ENCODE data around the gene ESYT3.
"Not testable (repeated sequence)": the region's sequence is repeated elsewhere in the genome, so short reads cannot be mapped to it uniquely, and the experiment has no call there.

Gene ESYT3

DNA sequence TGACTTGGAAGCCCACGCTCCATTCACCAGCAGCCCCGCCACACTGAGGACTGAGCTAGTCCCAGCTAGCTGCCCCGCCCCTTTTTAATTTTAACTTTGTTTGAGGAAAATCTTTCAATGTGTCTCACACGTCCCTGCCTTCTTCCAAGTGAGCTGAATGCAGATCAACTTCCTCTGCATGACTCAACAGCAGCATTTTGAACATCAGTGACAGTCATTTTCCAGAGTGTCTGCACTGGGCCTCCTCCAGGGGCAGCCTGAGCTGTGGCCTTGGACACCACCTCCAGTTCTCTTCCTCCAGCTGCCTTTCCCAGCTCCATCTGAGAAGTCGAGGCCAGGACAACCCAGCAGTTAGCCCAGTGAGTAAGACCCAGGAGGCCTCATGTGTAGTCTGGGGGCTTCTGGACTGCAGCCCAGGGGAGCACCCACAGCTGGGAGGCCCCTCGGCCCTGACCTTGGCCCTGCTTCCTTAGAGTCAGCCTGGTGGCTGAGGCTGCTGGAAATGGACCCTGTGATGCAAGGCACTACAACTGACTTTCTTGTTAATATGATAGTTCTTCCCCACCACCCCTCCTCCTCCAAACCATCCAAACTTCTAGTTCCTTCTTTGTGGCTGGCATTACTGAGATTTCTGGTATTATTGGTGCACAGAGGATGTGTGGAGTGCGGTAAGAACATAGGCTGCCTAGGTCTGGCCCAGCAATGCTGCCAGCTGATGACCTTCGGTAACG lies 21.4 kb upstream of the ESYT3 start:
- no peak for DNase-seq

- not testable (repeated sequence) for DNase-seq
Observed at GRCh38 chr3:138416236-138416635, 18.2 kb upstream of the ESYT3 start.

GRCh38 chr3:138417559-138417982 lies 16.8 kb upstream of the ESYT3 start:
- DNase-seq: peak; percentile 90

DNA sequence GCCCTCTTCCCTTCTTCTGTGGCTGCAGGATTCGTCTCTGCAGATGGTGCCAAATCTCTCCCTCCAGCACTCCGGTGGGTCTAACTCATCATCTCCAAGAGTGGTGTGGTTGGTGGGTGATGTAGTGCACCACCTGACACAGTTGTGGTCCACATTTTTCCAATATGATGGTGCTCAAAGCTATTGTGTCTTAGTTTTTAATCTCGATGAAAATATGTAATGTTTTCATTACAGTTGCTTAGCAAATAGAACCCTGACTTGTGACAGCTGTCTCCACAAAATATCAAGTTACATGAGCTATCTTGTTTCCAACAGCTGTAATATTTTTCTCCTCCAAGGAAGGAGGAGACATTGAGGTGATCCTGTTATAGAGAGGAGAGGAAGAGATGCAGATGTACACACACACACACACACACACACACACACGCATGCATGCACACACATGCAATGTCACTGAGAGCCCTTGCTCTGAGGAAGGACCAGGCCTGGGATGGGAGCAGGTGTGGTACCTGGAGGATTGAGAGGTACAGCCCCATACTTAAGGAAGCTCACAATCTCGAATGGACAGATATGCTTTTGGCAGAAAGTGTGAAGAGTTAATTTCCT lies 15.7 kb upstream of the ESYT3 start:
- no peak for DNase-seq

- no peak for DNase-seq
Observed at GRCh38 chr3:138423316-138423715, 11.1 kb upstream of the ESYT3 start.

DNA sequence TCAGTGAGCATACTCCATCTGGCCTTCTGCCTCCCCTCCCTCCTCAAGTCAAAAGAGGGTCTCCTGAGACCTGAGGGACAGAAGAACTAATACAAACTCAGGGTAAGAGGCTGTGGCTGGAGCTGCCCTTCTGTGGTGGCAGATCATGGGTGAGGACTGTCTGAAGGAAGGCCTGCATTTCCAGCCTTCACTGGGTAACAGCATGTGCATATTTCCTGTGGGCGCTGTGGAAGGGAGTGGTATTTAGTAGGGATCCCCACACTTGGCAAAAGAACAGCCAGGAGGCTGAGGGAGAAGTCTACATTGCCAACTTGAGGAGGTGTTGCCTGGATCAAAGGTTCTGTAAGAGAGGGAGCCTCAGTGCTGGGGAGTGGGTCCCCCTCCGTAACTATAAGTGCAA lies 10.1 kb upstream of the ESYT3 start:
- no peak for DNase-seq

- DNase-seq: peak; percentile 4
Observed at GRCh38 chr3:138426211-138426610, 8.2 kb upstream of the ESYT3 start.

GRCh38 chr3:138426754-138427153 lies 7.7 kb upstream of the ESYT3 start:
- not testable (repeated sequence) for DNase-seq

DNA sequence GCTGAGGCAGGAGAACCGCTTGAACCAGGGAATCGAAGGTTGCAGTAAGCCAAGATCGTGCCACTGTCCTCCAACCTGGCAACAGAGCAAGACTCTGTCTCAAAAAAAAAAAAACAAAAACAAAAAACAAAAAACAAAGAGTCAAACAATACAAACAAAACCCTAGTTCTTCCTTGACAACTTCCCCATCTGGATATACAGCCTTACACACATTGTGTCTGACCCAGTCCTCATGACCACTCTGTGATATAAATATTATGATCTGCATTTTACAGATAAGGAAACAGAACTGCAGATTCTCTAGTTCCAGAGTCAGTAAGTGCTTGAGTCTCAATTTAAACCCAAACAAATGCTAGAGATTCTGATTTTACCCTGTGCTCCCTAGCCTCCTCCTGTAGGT lies 4.8 kb upstream of the ESYT3 start:
- no peak for DNase-seq

DNA sequence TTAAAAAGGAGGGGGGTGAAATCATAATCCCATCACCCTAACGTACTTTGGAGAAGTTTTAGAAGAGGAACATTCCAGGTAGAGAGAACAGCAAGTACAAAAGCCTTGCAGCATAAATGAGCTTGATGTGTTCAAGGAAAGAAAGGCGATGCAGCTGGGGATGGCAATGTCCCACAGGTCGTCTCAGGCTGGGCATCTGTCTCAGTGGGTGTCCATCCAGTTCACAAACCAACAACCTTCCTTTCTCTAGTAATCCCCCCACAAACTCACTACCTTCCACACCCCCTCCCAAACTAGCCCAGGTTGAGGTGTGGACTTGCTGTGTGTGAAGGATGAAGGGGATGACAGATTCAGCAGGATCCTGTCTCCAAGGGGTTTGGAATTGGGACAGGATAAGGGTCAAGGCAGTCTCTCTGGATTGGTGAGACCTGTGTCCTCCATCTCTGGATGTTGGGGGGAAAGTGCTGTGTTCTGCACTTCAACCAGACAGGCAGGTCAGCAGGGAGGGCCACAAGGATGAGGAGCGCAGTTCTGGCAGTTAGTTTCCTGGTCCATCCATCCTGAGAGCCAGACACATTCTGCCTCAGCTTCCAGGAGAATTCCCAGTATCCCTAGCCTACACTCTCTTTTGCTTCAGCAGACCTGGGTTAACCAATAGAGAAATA lies 1.7 kb upstream of the ESYT3 start:
- DNase-seq: no peak

- no peak for DNase-seq
Observed at GRCh38 chr3:138433892-138434275, 532 bp upstream of the ESYT3 start.

DNA sequence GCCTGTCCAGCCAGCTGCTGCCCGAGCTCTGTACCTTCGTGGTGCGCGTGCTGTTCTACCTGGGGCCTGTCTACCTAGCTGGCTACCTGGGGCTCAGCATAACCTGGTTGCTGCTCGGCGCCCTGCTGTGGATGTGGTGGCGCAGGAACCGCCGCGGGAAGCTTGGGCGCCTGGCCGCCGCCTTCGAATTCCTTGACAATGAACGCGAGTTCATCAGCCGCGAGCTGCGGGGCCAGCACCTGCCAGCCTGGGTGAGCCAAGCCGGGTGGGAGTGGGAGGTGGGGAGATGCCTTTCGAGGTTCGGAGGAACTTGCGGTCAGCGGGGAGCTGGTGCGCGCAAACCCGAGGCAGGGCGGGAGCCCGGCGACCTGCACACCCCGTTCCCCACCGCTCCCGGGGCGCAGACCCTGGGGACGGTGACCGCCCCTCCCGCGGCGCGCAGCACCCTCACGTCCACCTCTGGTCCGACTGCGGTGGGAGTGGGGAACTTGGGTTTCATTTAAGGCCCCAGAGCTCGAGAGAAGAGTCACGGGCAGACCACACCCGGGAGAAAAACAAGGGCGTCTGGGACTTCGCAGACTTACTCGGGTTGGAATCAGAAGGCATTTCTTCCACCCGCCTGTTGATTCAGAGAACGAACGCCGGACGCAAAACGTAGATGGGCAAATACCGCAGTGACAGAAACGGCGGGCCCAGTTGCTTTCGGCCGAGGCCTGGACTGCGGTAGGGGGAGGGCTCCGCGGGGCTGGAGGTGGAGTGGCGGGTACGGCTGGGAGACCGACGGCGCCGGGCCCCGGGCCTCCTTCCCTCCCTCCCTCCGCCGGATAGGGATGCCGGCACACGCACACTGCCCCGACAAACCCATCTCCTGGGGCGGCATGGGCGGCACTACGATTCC lies 708 bp downstream of the ESYT3 start:
- DNase-seq: peak; percentile 57

- peak; percentile 27 for DNase-seq
Observed at GRCh38 chr3:138435840-138436239, 1.4 kb downstream of the ESYT3 start.

DNA sequence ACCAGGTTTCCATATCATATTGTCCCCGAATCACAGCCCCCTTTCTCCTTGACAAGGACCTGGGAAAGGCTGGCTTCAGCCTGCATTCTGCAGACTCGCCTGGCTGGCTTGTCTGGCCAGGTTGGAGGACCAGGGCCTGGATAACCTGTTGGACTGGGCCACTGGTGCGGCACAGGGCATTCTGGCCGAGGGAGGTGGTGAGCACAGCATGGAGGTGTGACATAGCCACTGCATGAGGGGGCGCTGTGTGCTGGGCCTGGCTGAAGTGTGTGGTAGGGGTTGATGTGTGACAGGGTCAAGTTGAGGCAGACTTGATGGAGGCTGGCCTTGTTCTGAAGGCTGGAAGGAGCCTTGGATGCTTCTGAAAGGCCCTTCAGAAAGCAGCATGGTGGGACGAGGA lies 2.9 kb downstream of the ESYT3 start:
- DNase-seq: no peak

GRCh38 chr3:138438896-138439295 lies 4.5 kb downstream of the ESYT3 start:
- DNase-seq: peak; percentile 25

DNA sequence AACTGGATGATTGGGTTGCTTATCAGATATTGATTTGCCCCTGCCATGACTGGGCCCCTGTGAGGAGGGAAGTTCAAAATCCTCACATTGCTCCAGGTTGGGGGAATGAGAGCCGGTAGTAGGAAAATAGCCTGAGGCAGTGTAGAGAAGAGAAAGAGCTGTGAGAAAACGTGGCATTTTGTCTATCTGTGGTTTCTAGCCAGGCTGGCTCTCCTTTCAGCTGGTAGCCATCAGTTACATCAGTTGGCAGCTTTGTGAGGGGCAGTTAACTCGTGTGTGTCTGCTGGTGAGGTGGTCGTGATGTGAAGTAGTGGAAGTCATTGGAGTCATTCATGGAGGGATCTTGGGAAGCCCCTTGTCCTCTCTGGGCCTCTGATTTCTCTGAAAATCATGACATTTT lies 5.2 kb downstream of the ESYT3 start:
- DNase-seq: peak; percentile 59

GRCh38 chr3:138440121-138440521 lies 5.7 kb downstream of the ESYT3 start:
- DNase-seq: peak; percentile 98

- no peak for DNase-seq
Observed at GRCh38 chr3:138440596-138440995, 6.2 kb downstream of the ESYT3 start.

GRCh38 chr3:138441256-138441655 lies 6.8 kb downstream of the ESYT3 start:
- no peak for DNase-seq

- DNase-seq: no peak
Observed at GRCh38 chr3:138441742-138442141, 7.3 kb downstream of the ESYT3 start.

DNA sequence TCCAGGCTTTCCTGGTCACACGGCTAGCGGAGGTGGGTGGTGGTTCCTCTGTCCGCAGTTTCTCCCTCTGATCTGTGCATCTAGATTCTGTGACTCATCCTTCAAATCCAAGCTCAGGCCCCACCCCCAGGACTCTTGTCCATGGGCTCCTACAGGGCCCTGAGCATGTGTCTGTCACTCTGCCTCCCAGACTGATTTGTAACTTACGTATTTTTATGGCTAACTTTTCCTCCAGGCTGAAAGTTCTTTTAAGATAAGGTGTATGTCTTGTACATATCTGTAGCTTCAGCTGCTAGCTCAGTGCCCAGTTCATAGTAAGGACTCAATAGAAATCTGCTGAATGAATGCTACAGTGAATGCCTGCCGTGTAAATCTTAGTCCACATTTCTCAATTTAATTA lies 8.0 kb downstream of the ESYT3 start:
- no peak for DNase-seq

DNA sequence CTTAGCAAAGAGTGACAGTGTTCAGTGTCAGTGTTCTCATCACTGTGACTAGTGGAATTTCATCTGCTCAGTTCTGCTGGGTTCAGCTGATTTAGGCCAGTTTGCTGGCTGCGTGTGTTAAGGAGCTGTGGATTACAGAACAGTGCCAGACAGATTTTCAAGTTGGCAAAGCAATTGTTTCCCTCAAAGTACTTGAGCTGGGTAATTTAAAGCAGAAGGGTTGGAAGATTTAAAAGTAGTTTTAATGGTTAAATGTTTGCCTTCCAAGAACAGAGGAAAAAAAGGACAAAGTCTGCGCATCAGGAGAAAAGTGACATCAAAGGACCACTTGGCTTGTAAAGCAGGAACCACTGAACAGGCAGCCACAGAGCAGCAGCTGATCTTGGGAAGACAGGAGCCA lies 8.7 kb downstream of the ESYT3 start:
- DNase-seq: peak; percentile 62

All from DMS79 treated with DMSO at 0.1 percent for 48 hours (cell line).